Activated CD4-positive, alpha-beta T cell treated with anti-CD3 and anti-CD28 coated beads, Interleukin-2, amount 10 ng/mL, durations not matched to agents 7 days and 5 days (primary cell): ENCODE measurements around the gene TMEM163. TPM values are rescaled to one million over a fixed set of nuclear protein-coding genes. Genes with fewer than 3 reads are reported as not detected.
"Not testable (repeated sequence)": the region's sequence is repeated elsewhere in the genome, so short reads cannot be mapped to it uniquely, and the experiment has no call there.

Experiments used
- CTCF ChIA-PET: fragments of 350-600 bp; sonication (Branson Sonifier 250); formaldehyde crosslinking; loops from one replicate; lab custom pipeline; 2021; ENCODE audit warnings: antibody characterized with exemption; lab: Charles Lee
- POLR2A ChIA-PET: fragments of 350-600 bp; sonication (Branson Sonifier 250); formaldehyde crosslinking; loops from one replicate; lab custom pipeline; 2021; ENCODE audit warnings: antibody characterized with exemption; lab: Charles Lee
- DNase-seq: peaks from one replicate; pipeline ENCODE4 v3.0.0-alpha.2; 2020
- H3K27ac Mint-ChIP-seq: one replicate; pipeline ENCODE4 v1.8.0; 2021; ENCODE audit warnings: mild to moderate bottlenecking, moderate library complexity, mixed read lengths
- H3K27me3 Mint-ChIP-seq: one replicate; pipeline ENCODE4 v1.8.0; 2021; ENCODE audit warnings: mixed read lengths
- H3K36me3 Mint-ChIP-seq: one replicate; pipeline ENCODE4 v1.8.0; 2021; ENCODE audit warnings: low read depth, mixed read lengths
- H3K4me1 Mint-ChIP-seq: one replicate; pipeline ENCODE4 v1.8.0; 2021; ENCODE audit warnings: mixed read lengths
- H3K4me3 Mint-ChIP-seq: one replicate; pipeline ENCODE4 v1.8.0; 2021; ENCODE audit warnings: mild to moderate bottlenecking, moderate library complexity, mixed read lengths
- H3K9me3 Mint-ChIP-seq: one replicate; pipeline ENCODE4 v1.8.0; 2021; ENCODE audit warnings: mixed read lengths
- total RNA-seq, 2 experiments: library from RNA; stranded (reverse); gene quantifications; one replicate each; pipeline ENCODE4 v1.2.3, GENCODE V29; 2021

Gene TMEM163
- total RNA-seq: not detected

GRCh38 chr2:134718817-134719814 lies at the start of gene TMEM163:
TSS of gene TMEM163 (minus strand) at chr2:134719000.
- CTCF ChIA-PET: interaction anchor here (0.7 to 1.9 kb wide), 2 partner anchors 15 to 48 kb away, joined by 3 to 7 read pairs; no protein-coding TSS in a partner anchor

GRCh38 chr2:134766583-134766982 lies 47.8 kb upstream of the TMEM163 start:
- no peaks in the 10 kb centered on the region for H3K4me1 Mint-ChIP-seq
- ChIA-PET CTCF (interaction anchor here (1.1 kb wide), 1 partner anchor 8 kb away, joined by 3 read pairs; no protein-coding TSS in a partner anchor), POLR2A (no interaction called here)
- DNase-seq: no peak
- no peaks in the 10 kb centered on the region for H3K27me3 Mint-ChIP-seq
- H3K9me3 Mint-ChIP-seq: no peaks in the 10 kb centered on the region
- no peak overlapping the region for H3K27ac Mint-ChIP-seq
- no peak overlapping the region for H3K4me3 Mint-ChIP-seq
- no peaks in the 10 kb centered on the region for H3K36me3 Mint-ChIP-seq

More at GRCh38 chr2:134718817-134719814, at the start of gene TMEM163:
- H3K36me3 Mint-ChIP-seq: no peaks in the 10 kb centered on the region
- no peak within 1 kb of the TSS for H3K27ac Mint-ChIP-seq
- no peak for DNase-seq
- H3K9me3 Mint-ChIP-seq: no peaks in the 10 kb centered on the region
- H3K4me1 Mint-ChIP-seq: peaks cover 19% of the 10 kb centered on the region
- POLR2A ChIA-PET: no interaction called here
- peaks cover 70% of the 10 kb centered on the region for H3K27me3 Mint-ChIP-seq
- H3K4me3 Mint-ChIP-seq: peak within 1 kb of the TSS; percentile 63

- no peak overlapping the region for H3K4me3 Mint-ChIP-seq
- CTCF ChIA-PET: interaction anchor here (1.1 kb wide), 1 partner anchor 9 kb away, joined by 3 read pairs; no protein-coding TSS in a partner anchor
Measured at GRCh38 chr2:134765987-134766386, 47.2 kb upstream of the TMEM163 start.

GRCh38 chr2:134764164-134764563 lies 45.4 kb upstream of the TMEM163 start:
- no peak for DNase-seq
- H3K9me3 Mint-ChIP-seq: no peaks in the 10 kb centered on the region
- no peaks in the 10 kb centered on the region for H3K4me1 Mint-ChIP-seq
- peaks cover 3% of the 10 kb centered on the region for H3K27me3 Mint-ChIP-seq
- CTCF ChIA-PET: no interaction called here
- H3K36me3 Mint-ChIP-seq: no peaks in the 10 kb centered on the region
- POLR2A ChIA-PET: interaction anchor here (0.6 kb wide), 1 partner anchor 100 kb away, joined by 4 read pairs; no protein-coding TSS in a partner anchor
- H3K4me3 Mint-ChIP-seq: no peak overlapping the region
- H3K27ac Mint-ChIP-seq: no peak overlapping the region

More at GRCh38 chr2:134765987-134766386, 47.2 kb upstream of the TMEM163 start:
- Mint-ChIP-seq H3K36me3 (no peaks in the 10 kb centered on the region), H3K27me3 (no peaks in the 10 kb centered on the region), H3K27ac (no peak overlapping the region), H3K9me3 (no peaks in the 10 kb centered on the region), H3K4me1 (no peaks in the 10 kb centered on the region)
- DNase-seq: no peak
- POLR2A ChIA-PET: no interaction called here

- peaks cover 11% of the 10 kb centered on the region for H3K27me3 Mint-ChIP-seq
- no peak overlapping the region for H3K27ac Mint-ChIP-seq
- ChIA-PET POLR2A (no interaction called here), CTCF (interaction anchor here (0.9 kb wide), 1 partner anchor 51 kb away, joined by 3 read pairs; no protein-coding TSS in a partner anchor)
- no peaks in the 10 kb centered on the region for H3K9me3 Mint-ChIP-seq
- no peaks in the 10 kb centered on the region for H3K4me1 Mint-ChIP-seq
- no peak overlapping the region for H3K4me3 Mint-ChIP-seq
- H3K36me3 Mint-ChIP-seq: no peaks in the 10 kb centered on the region
- no peak for DNase-seq
Measured at GRCh38 chr2:134763164-134763710, 44.4 kb upstream of the TMEM163 start.

DNA sequence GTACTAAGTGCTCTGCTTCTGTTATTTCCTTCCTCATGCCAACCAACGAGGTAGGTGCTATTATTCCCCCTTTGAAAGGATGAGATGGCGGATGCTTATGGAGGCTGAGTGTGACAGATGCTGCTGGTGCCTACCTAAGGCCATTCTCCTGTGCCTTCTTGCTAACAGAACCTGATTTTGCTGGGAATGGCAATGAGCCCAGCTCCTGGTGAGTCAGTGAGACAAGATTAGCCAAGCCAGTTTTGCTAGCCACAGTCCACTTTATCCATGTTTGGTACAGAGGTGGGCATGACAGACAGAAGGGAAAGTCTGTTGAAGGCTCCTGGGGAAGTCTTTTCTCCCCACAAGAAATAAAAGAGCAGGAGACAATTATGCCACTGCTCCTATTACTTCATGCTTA lies 43.7 kb upstream of the TMEM163 start:
- no peak overlapping the region for H3K27ac Mint-ChIP-seq
- ChIA-PET POLR2A (no interaction called here), CTCF (interaction anchor here (0.9 kb wide), 1 partner anchor 50 kb away, joined by 3 read pairs; no protein-coding TSS in a partner anchor)
- H3K27me3 Mint-ChIP-seq: peaks cover 17% of the 10 kb centered on the region
- no peak for DNase-seq
- no peak overlapping the region for H3K4me3 Mint-ChIP-seq
- no peaks in the 10 kb centered on the region for H3K9me3 Mint-ChIP-seq
- H3K4me1 Mint-ChIP-seq: no peaks in the 10 kb centered on the region
- H3K36me3 Mint-ChIP-seq: no peaks in the 10 kb centered on the region

GRCh38 chr2:134760385-134760784 lies 41.6 kb upstream of the TMEM163 start:
- ChIA-PET CTCF (no interaction called here), POLR2A (no interaction called here)
- no peak for DNase-seq
- Mint-ChIP-seq H3K27ac (no peak overlapping the region), H3K27me3 (peaks cover 25% of the 10 kb centered on the region), H3K36me3 (no peaks in the 10 kb centered on the region), H3K4me3 (no peak overlapping the region), H3K4me1 (no peaks in the 10 kb centered on the region), H3K9me3 (no peaks in the 10 kb centered on the region)

- POLR2A ChIA-PET: no interaction called here
- Mint-ChIP-seq H3K27ac (no peak overlapping the region), H3K4me3 (no peak overlapping the region), H3K36me3 (no peaks in the 10 kb centered on the region), H3K9me3 (no peaks in the 10 kb centered on the region), H3K27me3 (peaks cover 33% of the 10 kb centered on the region), H3K4me1 (no peaks in the 10 kb centered on the region)
- DNase-seq: no peak
- CTCF ChIA-PET: no interaction called here
Measured at GRCh38 chr2:134758633-134759032, 39.8 kb upstream of the TMEM163 start.

DNA sequence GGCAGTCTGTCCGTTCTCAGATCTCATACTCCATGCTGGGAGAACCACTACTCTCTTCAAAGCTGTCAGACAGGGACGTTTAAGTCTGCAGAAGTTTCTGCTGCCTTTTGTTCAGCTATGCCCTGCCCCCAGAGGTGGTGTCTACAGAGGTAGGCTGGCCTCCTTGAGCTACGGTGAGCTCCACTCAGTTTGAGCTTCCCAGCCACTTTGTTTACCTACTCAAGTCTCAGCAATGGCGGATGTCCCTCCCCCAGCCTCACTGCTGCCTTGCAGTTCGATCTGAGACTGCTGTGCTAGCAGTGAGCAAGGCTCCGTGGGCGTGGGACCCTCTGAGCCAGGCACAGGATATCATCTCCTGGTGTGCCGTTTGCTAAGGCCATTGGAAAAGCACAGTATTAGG lies 33.2 kb upstream of the TMEM163 start:
- H3K9me3 Mint-ChIP-seq, CTCF ChIA-PET, H3K36me3 Mint-ChIP-seq, DNase-seq, POLR2A ChIA-PET, H3K4me3 Mint-ChIP-seq, H3K27ac Mint-ChIP-seq, H3K4me1 Mint-ChIP-seq: not testable (repeated sequence)
- peaks cover 43% of the 10 kb centered on the region for H3K27me3 Mint-ChIP-seq

DNA sequence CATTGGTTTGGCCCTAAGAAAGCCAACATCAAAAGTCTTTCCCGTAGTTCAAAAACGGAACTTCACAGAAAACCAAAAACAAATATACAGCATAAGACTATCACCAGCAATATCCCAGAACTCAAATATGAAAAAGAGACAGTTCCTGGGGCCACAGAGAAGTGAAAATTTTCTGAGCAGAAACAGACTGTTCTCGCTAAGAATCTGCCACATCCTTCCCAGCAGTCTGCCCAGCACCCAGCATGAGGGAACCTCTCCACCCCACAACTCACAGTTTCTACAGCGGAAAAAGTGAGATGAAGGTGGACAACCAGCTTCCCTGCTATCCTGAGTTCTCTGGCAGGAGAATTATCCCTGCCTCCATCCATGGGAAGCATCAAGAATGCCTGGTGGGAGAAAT lies 26.7 kb upstream of the TMEM163 start:
- ChIA-PET CTCF (no interaction called here), POLR2A (no interaction called here)
- peaks cover 3% of the 10 kb centered on the region for H3K4me1 Mint-ChIP-seq
- no peaks in the 10 kb centered on the region for H3K9me3 Mint-ChIP-seq
- DNase-seq: no peak
- H3K27ac Mint-ChIP-seq: no peak overlapping the region
- H3K27me3 Mint-ChIP-seq: peaks cover 20% of the 10 kb centered on the region
- H3K36me3 Mint-ChIP-seq: no peaks in the 10 kb centered on the region
- no peak overlapping the region for H3K4me3 Mint-ChIP-seq

- peaks cover 17% of the 10 kb centered on the region for H3K27me3 Mint-ChIP-seq
- H3K27ac Mint-ChIP-seq: no peak overlapping the region
- no peak for DNase-seq
- H3K36me3 Mint-ChIP-seq: no peaks in the 10 kb centered on the region
- H3K4me3 Mint-ChIP-seq: no peak overlapping the region
- peaks cover 3% of the 10 kb centered on the region for H3K4me1 Mint-ChIP-seq
- no peaks in the 10 kb centered on the region for H3K9me3 Mint-ChIP-seq
- ChIA-PET CTCF (no interaction called here), POLR2A (no interaction called here)
Measured at GRCh38 chr2:134745023-134745422, 26.2 kb upstream of the TMEM163 start.

DNA sequence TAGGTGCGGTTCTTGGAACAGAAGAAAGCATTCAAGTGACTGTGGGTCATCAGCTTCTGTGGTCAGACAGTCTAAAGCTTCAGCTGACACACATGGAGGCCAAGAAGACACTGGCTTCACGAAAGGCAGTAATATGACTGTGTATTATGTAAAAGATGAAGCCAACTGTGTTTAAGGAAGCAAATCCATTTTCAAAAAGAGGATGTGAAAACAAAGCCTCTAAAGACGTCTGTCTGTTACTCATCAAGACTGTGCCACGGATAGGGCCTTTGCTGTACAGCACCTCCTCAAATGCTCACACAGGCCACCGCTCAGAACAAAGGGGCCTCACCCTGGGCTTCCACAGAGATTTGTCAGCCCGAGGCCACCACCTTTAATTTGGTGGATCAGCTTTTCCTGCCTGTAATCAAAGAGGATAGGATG lies 21.1 kb upstream of the TMEM163 start:
- no peak overlapping the region for H3K27ac Mint-ChIP-seq
- no peaks in the 10 kb centered on the region for H3K9me3 Mint-ChIP-seq
- ChIA-PET CTCF (interaction anchor here (0.5 kb wide), 1 partner anchor 566 kb away, joined by 4 read pairs; no protein-coding TSS in a partner anchor), POLR2A (no interaction called here)
- peaks cover 10% of the 10 kb centered on the region for H3K27me3 Mint-ChIP-seq
- DNase-seq: no peak
- H3K4me1 Mint-ChIP-seq: peaks cover under 1% of the 10 kb centered on the region
- no peaks in the 10 kb centered on the region for H3K36me3 Mint-ChIP-seq
- no peak overlapping the region for H3K4me3 Mint-ChIP-seq
